D721Med (cell line): Measurements from ENCODE around the gene KLF3.

Source experiments
- DNase-seq: peaks from one replicate; pipeline ENCODE4 v3.0.0; 2011; ENCODE audit warnings: low spot score; ENCODE audit not compliant: insufficient read length
- FAIRE-seq: peaks from 2 replicates; lab custom pipeline; 2011; peaks lifted over from hg19 to GRCh38; lab: Jason Lieb, UNC
- CTCF ChIP-seq: IDR thresholded peaks from 2 replicates; pipeline ENCODE4 v1.5.1; 2012; ENCODE audit warnings: mild to moderate bottlenecking, control low read depth; ENCODE audit not compliant: insufficient read depth; ENCODE audit errors: missing control alignments

The KLF3 gene

GRCh38 chr4:38664706-38665401 lies 855 bp downstream of the KLF3 start:
- no peak for TF ChIP-seq CTCF
- no peak for FAIRE-seq

GRCh38 chr4:38665551-38666411 lies 1.8 kb downstream of the KLF3 start:
- TF ChIP-seq CTCF, result no peak
- DNase-seq, result no peak
- no peak for FAIRE-seq

More at GRCh38 chr4:38664706-38665401, 855 bp downstream of the KLF3 start:
- DNase-seq, result no peak

DNA sequence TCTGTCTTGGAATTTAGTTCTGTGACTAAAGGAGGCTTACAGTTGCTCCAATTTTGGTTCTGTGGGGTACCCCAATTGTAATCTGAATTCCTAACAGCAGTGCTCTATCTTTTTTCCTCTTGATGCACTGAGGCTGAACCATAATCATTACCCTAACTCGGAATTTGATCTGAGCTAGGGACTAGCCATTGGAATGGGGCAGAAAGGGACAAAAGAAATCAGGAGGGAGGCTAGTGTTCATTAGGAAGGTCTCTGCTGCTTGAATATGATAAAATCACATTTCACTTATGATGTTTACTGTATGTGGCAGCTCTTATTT lies 2.7 kb downstream of the KLF3 start:
- DNase-seq (no peak), FAIRE-seq (no peak)
- no peak for TF ChIP-seq CTCF

DNA sequence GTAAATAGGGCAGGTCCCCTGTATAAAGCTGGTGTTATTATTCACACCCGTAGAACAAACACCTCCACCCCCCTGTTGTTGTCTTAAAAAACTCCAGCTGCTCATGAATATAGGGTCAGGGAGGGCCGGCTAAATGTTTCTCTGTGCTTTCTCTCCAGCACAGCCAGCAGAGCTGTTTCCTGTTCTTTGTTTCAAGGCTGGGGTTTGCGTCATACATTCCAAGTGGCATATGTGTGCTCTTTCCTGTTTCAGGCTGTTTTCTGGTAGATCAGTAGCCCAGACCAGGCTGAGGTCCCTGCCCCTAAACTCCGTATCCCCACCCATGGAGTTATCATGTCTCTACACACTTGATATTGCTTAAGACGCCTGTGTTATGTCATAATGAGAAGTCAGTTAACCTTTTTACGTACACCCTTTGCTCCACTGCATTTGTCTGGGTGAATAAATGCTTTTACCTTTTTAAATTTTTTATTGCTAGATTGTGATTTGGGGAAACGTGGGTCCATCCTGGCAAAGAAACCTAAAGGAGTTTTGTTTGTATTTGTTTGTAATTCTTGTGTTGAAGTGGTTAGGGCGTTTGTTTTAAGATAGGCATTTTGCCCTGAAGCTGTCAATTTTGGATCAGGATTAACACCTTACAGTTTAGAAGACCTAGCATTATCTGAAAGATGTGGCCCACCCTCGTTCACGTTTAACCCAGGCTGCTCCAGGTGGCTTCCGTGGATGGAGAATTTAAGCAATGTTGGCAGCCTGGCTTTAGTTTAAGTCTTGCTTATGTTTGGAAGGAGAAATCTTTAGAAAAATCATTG lies 3.3 kb downstream of the KLF3 start:
- FAIRE-seq, result no peak
- no peak for DNase-seq
- no peak for TF ChIP-seq CTCF

GRCh38 chr4:38668203-38668971 lies 4.4 kb downstream of the KLF3 start:
- TF ChIP-seq CTCF, result no peak
- DNase-seq, result no peak
- no peak for FAIRE-seq

DNA sequence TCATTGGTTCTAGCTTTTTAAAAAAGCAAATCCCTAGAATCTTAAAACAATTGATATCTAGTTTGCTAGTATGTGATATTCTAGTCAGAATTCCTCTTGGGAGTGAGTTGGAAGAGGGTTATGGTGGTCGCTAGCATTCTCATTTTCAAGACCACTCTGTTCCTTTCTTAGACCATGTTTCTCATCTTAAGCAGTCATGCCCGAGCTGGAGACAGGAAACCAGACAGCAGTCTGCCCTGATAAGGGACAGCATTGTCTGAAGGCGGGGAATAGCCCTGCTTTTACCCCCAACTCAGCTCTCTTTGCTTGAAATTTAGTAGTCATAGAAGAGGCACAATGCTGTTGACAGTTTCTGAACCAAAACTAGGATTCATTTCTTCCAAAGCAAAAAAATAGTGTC lies 5.2 kb downstream of the KLF3 start:
- no peak for DNase-seq
- no peak for TF ChIP-seq CTCF
- FAIRE-seq, result no peak
